GM23338 (cell line): ENCODE results near the gene CNMD. TPM values are rescaled to one million over a fixed set of nuclear protein-coding genes. Genes with fewer than 3 reads are reported as not detected.

Experiments
- polyA plus RNA-seq: library from polyadenylated mRNA; unstranded; fragments of >200 nt; fragmentation: Nextera tagmentation; extraction: Ambion mirVana; gene quantifications from 2 replicates; pipeline ENCODE4 v1.2.1, GENCODE V29; 2016
- total RNA-seq: library from RNA; depleted of rRNA; stranded (reverse); fragments of >200 nt; shearing (Covaris generic); gene quantifications from 2 replicates; pipeline ENCODE4 v1.2.3, GENCODE V29; 2014; rRNA removed

CNMD gene
- total and polyA plus RNA-seq, 2 experiments from 2014 or later = 141 to 207 TPM

Other genes starting within 250 kb of the CNMD start
- gene HNRNPA1L2, start 97.4 kb downstream of the CNMD start, total RNA-seq = 3.3 and 3.6 TPM in 2 replicates
- gene HNRNPA1L2, start 97.4 kb downstream of the CNMD start, polyA plus RNA-seq = 7.2 and 9.4 TPM in 2 replicates
- 60.9 and 61.3 TPM in 2 replicates for gene SUGT1, start 87.0 kb downstream of the CNMD start, total RNA-seq
- gene SUGT1, start 87.0 kb downstream of the CNMD start, polyA plus RNA-seq = 153 and 172 TPM in 2 replicates
- 1.2 and 1.7 TPM in 2 replicates for gene PCDH8, start 108.8 kb upstream of the CNMD start, total RNA-seq
- gene PCDH8, start 108.8 kb upstream of the CNMD start, polyA plus RNA-seq = 0.36 and 0.83 TPM in 2 replicates